ENCODE measurements around the gene RAN.
"Not testable (repeated sequence)": the region's sequence is repeated elsewhere in the genome, so short reads cannot be mapped to it uniquely, and the experiment has no call there.

Gene RAN

DNA sequence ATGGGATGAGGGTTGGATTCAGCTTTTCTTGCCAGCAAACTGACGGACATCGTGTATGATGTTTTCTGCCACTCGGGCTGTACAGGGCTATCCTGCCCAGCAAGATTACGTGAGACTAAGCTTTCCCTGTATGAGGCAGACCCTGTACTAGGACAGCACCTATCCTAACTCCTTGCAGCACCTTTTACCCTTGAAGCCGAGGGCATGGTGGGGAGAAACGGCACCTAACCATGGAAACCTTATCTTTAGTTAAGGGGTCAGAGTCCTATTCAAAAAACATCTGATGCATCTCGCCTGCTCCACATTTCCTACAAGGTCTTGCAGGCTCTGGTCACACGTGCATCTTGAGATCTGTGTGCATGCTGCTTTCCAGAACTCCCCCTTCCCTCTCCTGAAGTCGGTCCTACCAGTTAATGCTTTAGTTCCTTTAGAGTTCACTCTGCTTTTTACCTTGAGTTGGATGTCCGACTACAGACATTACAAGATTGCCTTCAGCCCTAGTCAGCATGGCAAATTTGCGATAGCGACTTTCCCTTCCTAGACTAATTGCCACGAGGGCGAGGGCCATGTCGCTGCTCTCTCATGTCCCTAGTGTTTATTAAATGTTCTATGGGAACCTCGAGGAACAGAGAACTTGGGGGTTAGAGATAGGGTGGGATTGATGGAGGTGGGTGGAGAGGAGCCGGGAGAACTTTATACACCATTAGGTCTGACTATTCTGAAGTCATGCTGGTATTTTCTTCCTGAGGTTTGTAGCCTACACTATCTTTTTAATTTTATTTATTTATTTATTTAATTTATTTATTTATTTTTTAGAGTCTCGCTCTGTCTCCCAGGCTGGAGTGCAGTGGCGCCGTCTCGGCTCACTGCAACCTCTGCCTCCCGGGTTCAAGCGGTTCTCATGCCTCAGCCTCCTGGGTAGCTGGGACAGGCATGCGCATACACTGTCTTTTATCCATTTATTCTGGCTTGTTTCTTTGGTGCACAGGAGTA lies 6.6 kb downstream of the RAN start:
- DNase-seq (ENCODE audit: low read depth): no peak

DNA sequence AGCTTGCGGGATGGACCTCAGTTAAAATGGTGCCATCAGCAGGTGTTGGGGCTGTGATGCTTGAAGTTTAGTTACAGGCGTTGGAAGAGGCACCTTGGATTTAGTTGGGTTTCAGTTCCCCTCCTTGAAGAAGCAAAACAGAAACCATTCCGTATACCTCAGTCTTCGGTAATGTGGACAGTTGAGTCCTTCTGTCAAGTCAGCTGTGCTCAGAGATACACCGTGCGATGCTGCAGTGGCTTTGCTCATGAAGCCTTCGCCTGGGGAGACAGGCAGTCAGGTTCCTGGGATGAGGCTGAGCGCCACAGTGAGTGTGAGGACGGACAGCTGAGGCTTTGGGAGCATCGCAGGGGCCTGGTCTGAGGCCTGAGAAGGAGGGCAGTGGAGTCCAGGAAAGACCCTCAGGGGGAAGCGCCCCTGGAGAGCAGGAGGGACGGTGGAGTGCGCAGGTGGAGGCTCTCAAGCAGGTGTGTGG lies 7.4 kb downstream of the RAN start:
- no peak for DNase-seq (ENCODE audit: low read depth)

DNA sequence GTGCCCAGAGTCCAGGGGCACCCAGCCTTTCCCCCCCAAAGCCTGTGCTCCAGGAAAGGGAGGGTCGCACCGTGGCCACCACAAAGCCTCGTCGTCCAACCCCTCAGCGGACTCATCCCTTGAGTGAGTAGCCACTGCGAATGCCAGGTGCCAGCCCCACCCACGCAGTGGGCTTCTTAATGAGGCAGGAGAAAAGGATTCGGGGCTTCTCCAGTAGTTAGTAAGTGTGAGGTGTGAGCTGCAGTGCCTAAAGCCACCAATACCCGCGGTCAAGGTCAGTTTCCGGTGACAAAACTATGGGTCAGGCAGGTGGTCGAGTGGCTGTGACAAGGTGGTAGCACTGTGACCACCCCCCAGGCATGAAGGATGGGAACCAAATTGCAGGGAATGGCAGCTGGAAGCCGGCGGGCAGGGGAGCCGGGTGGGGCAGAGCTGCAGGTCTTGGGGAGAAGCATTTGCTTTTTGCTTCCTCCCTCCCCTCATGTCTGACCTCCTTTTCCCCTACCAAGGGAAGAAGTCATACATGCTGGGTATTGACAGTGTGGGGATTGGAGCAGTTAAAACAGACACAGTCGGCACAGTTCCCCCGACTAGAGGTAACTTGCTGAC lies 8.0 kb downstream of the RAN start:
- no peak for DNase-seq (ENCODE audit: low read depth)

DNA sequence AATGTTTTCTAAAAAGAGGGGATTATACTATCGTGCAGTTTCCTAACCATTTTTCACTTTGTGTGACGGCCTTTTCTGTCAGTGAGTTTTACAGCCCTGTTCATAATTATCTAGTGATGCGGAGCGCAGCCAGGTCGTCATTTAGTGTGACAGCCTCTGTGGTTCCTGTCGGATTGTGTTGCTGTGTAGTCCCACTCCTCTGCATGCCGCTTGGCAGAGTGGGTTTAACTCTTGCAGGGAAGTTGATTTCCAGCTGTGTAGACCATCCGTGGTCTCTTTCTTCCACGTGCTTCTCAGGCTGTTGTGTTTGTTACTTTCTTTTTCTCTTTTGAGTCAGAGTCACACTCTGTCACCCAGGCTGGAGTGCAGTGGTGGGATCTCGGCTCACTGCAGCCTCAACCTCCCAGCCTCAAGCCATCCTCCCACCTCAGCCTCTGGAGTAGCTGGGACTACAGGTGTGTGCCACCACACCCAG lies 8.6 kb downstream of the RAN start:
- no peak for DNase-seq (ENCODE audit: low read depth)

DNA sequence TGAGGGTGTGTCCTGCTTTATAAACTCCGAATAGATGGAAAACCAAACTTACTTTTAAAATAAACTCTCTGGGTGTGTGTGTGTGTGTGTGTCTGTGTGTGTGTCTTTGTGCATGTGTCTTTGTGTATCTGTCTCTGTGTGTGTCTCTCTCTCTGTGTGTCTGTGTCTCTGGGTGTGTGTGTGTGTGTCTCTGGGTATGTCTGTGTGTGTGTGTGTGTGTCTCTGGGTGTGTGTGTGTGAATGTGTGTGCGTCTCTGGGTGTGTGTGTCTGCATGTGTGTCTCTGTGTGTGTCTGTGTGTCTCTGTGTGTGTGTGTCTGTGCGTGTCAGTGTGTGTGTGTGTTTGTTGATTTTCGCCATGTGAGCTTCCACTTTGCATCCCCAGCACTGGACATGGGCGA lies 9.2 kb downstream of the RAN start:
- no peak for DNase-seq (ENCODE audit: low read depth)

DNA sequence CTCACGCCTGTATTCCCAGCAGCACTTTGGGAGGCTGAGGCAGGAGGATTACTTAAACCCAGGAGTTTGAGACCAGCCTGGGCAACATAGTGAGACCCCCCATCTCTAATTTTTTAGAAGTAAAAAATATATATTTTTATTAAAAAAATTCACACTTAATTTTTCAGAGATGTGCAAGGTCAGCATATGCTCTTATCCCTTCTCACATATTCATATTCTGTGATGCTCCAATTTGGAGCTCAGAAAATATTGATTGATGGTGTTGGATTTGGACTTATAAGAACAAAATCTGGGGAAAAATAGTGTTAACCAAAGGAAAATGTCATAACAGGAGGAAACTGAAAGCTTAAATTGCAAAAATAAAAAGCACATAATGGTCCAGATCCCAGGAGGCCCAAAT lies 9.7 kb downstream of the RAN start:
- DNase-seq (ENCODE audit: low read depth): no peak

DNA sequence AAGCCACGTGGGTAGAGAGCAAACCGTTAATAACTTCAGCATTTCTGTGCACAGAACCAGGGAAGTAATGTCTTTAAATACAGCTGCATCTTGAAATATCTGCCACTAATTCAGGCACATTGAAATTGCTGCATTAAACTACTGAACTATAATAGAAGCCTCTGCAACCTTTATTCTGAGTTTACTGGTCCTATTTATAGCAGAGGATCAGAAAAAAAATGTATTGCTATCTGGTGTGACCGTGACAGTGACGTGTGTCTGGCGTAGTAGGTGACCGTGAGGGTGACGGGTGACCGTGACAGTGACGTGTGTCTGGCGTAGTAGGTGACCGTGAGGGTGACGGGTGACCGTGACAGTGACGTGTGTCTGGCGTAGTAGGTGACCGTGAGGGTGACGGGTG lies 15.3 kb downstream of the RAN start:
- DNase-seq (ENCODE audit: low read depth): not testable (repeated sequence)

DNA sequence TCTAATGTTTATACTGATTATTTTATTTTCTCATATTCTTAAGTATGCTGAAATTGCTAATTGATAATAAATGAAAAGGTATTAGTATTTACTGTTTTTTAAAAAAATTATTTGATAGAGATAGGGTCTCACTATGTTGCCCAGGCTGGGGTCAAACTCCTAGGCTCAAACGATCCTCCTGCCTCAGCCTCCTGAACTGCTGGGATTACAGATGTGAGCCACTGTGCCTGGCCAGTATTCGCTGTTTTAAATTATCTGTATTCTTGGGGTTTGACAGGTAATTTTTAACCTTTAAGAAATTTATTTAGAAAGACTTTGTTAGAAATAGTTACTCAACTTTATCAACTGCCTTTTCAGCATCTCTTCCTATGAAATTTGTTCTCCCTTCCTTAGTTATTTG lies 32.2 kb downstream of the RAN start:
- DNase-seq (ENCODE audit: low read depth): no peak

DNA sequence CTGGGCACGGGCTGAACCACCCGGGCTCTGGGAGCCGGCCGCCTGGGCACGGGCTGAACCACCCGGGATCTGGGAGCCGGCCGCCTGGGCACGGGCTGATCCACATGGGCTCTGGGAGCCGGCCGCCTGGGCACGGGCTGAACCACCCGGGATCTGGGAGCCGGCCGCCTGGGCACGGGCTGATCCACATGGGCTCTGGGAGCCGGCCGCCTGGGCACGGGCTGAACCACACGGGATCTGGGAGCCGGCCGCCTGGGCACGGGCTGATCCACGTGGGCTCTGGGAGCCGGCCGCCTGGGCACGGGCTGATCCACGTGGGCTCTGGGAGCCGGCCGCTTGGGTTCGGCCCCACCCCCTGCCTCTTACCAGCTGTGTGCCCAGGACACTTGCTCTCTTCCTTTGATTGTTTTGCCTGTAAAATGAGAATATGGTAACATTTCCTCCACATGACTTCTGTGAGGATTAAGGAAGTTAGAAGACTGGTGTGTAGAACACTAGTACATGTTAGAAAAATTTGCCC lies 33.1 kb downstream of the RAN start:
- DNase-seq (ENCODE audit: low read depth): not testable (repeated sequence)

DNA sequence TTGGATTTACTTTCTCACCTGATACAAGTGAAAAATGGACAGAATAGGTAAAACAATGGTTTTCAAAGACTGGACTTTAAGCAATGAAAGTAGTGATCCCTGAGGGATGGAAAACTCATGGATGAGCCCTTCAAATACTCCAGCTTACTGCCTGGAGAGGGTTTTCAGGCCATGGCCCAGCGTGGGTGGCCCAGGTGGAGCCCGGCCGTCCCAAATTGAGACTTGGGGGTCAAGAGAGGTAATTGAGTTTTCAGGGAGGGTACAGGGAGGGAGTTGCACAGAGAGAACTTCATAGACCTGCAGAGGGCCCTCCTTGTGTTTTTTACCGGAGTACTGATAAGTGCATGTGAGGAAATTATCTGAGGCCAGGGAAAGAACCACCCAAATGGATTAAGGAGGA lies 37.2 kb downstream of the RAN start:
- DNase-seq (ENCODE audit: low read depth): no peak

DNA sequence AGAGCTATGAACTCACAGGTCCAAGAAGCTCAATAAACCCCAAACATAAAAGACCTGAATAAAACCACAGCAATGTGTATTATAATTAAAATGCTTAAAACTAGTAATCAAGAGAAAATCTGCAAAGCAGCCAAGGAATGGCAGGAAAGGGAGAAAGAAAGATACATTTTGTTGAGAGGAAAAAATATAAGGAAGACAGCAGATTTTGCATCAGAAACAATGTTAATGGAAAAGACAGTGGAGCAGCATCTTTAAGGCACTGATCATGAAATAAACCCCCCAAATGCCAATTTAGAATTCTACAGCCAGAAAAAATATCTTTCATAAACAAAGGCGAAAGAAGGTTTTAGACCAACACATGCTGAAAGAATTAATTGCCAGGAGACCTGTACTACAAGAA lies 39.3 kb downstream of the RAN start:
- no peak for DNase-seq (ENCODE audit: low read depth)

DNA sequence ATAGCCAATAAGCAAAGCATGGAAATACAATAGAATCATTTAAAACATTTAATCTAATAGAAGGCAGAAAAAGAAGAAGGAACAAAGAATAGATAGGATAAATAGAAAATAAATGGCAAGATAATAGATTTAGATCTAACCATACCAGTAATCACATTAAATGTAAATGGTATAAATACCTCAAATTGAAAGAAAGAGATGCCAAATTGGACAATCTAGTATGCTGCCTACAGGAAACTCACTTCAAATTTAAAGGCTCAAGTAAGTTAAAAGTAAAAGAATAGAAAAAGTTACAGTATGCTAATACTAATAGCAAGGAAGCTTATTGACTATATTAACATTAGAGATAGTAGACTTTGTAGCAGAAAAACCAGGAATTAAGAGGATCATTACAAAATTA lies 40.1 kb downstream of the RAN start:
- no peak for DNase-seq (ENCODE audit: low read depth)

DNA sequence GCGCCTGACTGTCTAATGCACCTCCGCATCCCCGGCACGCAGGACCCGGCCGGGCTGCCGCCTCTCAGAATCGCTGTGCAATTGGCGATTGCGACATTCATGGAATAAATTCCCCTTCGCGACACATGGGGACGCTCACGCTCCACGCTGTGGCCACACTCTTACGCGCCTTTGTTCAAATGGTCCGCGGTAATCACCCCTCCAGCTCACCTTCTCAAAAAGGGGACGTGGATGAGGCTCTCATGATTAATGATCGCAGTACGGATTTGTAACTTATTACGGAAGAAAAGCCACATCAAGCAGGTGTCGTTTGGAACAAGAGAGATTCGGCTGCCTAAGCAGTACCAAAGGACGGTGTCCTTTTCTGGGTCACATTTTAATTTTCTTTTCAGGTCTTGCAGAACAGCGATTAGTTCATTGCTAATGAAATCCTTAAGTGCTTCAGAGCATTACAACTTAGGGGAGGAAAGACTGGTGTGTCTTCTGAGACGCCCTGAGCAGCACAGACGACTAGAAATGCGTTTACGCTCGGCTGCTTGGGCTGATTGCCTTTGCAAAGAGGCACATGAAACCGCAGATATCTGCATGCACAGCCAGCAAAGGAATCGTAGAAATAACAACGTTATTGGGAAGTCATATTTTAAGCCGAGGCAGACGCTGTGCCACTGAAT lies 44.5 kb downstream of the RAN start:
- DNase-seq (ENCODE audit: low read depth): no peak

DNA sequence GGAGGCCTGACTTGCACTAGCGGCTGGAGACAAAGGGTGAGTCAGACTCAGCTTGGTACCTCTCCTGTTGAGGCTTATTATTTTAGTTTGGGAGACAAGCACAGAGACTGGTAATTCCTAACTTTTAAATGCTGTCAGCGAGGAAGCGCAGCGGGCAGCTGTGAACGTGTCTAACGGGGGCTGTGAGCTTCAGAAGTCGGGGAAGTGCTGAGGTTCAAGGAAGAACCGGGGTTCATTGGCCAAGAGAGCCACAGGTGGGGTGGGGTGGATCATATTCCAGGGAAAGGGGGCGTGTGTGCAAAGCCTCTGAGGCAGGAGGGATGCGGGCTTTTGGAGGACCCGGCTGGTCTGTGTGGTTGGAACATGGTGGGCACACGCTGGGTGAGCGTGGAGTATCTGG lies 45.7 kb downstream of the RAN start:
- DNase-seq (ENCODE audit: low read depth): no peak

DNA sequence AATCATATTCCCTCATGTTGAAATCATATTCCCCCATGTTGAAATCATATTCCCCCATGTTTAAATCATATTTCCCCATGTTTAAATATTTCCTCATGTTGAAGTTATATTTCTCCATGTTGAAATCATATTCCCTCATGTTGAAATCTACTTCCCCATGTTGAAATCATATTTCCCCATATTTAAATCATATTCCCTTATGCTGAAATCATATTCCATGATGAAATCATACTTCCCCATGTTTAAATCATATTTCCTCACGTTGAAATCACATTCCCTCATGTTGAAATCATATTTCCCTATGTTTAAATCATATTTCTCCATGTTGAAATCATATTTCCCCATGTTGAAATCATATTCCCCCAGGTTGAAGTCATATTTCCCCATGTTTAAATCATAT lies 47.2 kb downstream of the RAN start:
- DNase-seq (ENCODE audit: low read depth): no peak

DNA sequence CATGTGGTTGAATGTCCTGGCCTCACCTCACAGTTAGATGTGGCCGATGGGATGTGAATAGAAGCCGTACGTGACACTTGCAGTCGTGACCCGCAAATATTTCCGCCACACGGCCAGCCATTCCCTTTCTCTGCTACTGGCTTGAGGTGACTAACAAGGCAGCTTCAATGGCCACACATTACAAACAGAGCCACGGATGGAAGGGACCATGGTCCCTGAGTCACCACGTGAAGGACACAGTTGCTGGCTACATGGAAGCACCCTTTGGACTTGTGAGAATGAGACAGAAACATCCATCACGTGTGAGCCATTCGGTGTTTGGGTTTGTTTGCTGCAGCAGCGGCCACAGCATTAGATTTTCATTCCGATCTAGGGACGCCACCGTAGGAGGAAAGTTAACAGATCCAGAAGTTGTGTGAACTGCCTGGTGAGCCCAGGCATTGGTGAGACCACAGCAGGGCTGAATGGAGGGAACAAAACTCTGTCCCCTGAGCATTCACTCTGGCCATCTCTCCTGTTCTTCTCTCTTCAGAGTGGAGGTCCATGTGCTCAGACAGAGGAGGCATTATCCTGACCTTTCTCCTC lies 48.3 kb downstream of the RAN start:
- no peak for DNase-seq (ENCODE audit: low read depth)

DNA sequence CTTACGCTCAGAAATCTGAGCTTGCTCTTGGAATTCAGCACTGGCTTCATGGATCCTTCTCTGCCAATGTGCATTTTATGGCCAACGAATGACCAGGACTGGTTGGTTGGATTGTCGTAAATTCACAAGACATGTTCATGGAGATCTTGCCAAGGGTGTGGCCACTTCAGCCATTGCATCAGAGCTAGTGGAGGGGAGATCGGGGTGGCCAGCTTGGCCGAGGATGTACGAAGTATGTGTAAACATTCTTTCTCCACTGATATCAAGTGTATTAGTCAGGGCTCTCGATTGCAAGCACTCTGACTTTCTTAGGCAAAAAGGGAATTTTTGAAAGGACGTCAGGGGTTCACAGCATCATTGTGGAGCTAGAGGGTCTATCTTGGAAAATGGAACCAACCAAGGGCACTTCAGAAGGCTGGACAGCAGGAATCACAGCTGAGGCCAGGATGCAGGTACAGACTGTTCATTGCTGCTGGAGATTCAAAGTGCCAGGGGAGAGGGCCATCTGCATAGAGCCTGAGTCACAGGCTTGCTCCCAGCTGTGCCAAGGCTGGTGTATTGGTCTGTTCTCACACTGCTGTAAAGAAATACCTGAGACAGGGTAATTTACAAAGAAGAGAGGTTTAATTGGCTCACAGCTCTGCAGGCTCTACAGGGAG lies 49.0 kb downstream of the RAN start:
- no peak for DNase-seq (ENCODE audit: low read depth)

DNA sequence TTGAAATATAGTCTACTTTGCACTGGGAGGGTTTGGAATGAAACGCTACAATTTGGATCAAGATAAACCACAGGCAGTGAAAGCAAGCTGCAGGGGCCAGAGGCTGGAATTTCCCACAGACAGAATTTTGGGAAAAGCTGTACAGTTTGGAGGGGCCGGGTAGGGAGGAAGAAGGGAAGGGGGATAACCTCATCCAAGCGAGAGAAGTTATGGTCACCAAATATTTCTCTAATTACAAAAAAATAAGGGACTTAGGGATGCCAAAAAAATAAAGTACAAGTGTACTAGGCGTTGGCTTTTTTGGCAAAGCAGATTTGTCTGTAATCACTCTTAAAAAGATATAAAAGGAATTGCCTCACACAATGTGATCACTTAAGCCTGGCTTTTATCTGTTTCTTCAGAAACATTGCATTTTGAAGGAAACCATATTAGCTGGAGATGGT lies 50.7 kb downstream of the RAN start:
- no peak for DNase-seq (ENCODE audit: low read depth)

DNA sequence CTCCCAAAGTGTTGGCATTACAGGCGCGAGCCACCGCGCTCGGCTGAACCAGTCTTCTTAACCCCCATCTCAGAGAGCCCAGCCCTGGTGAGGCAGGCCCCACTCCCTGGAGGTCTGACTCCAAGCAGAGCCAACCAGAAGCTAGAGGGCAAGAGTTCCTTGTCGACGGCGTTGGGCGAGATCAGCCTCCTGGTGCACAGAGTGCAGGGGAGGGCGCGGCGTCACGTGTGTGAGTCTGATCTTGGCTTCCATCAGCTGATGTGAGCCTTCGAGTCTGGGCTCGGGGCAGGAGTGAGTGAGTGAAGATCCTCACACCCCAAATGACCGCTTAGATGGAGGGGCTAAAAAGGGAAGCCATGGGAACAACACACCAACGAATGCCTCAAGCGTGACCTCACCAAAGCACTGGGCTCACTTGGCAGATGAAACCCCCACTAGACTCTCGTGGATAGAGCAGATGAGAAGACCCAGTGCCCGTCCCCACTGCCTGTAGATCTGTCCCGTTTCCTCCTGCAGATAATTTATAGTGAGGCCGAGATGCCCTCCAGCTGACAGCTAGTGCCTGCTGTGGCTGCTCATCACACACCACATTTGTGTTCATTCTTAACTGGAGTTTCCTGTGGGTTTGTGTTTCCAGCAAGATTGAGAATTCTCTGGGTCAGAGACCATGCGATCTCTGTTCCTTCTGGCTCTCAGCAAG lies 53.2 kb downstream of the RAN start:
- no peak for DNase-seq (ENCODE audit: low read depth)

DNA sequence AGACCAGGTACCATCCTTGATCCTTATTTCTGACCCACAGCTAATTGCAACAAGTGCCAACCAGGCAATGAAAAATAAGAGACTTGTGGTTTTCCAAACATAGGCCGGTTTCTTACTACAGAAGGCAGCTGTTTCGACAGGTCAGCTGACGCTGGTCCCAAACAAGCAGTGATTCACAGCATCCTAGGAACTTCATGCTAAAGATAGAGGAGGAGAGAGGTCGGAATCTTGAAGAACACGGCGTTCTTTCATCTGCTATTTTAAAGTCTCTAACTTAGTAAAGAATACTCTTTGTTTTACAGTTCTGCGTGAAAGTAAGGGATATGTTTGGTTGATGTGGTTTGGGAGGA lies 53.8 kb downstream of the RAN start:
- DNase-seq (ENCODE audit: low read depth): no peak
